ENCODE data around the gene CFAP52.
"Not testable (repeated sequence)": the region's sequence is repeated elsewhere in the genome, so short reads cannot be mapped to it uniquely, and the experiment has no call there.

CFAP52 gene

DNA sequence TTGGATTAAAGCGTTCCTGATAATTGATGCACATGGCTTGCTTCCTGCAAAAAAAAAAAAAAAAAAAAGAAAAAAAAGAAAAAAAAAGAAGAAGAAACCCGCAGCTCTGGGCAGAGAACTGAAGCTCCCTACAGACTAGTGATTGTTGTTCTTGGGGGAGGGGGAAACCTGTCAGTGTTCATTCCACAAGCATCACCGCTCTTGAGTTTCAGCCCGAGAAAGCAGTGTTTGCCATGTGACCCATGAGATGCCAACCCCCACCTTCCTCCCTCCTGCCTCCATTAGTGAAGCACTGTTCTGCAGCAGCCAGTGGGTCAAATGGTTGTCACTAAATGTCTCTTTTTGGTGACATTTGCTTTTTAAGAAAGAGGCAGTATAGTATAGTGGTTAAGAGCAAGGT is 70.6 kb downstream of the CFAP52 start:
- no peak for DNase-seq

DNA sequence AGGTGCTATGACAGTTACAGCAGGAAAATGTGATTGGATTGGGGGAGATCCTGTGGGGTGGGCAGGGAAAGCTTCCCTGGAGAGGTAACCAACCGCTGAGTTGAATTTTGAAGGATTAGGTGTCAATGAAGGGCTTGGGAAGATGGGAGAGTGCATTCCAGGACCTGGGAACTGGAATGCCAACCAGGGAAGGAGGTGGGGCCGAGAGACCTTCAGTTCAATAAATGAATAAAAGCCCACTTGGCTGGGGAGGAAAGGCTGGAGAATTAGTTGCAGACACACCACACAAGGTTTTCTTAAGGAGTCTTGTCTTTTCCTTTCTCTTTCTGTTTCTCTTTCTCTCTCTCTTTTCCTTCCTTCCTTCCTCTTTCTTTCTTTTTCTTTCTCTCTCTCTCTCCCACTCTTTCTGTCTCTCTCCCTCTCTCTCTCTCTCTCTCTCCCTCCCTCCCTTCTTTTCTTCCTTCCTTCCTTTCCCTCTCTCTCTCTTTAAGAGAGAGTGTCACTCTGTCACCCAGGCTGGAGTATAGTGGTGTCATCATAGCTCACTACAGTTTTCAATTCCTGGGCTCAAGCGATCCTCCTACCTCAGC is 72.2 kb downstream of the CFAP52 start:
- DNase-seq: no peak

- DNase-seq: no peak
These were observed 82.3 kb downstream of the CFAP52 start for GRCh38 chr17:9658593-9659211.

DNA sequence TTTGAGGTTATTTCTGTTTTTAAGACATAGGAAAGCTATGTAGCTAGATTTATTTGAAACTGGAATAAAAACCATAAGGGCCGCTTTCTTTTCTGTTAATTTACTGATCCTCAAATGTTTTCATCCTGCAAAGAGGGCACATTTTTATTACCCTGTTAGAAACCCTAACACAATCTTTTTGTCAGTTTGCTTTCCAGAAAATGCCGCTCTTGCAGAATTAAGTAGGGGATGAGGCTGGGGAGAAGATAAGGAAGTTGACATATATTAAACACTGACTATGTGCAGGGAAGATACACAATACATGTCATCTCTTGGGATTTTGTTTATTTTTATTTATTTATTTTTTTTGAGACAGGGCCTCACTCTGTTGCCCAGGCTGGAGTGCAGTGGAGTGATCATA is 84.6 kb downstream of the CFAP52 start:
- no peak for DNase-seq

- DNase-seq: not testable (repeated sequence)
These were observed 87.1 kb downstream of the CFAP52 start for GRCh38 chr17:9663511-9663910.

DNA sequence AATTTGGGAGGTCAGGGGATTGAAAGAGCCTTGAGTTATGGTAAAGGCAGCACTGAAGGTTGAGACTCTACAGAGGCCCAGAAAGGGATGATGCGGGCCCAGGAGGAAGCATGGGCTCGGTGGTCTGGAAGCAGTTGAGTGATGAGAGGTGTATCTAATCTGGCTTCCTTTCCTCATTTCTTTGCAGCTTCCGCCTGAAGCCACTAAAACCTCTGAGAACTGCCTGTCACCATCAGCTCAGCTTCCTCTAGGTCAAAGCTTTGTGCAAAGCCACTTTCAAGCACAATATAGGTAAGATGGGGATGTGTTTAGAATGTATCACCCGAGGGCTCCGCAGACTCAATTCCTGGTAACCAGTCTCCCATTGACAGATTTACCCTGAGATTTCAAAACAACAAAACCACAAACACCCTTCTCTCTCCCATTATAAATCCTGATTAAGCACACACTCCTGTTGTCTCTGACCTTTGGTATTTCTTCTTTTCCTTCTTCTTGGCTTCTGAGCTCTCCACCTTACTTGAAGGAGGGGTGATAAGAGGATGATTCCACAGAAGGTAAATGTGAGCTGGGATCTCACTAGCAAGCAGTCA is 90.1 kb downstream of the CFAP52 start:
- no peak for DNase-seq

- no peak for DNase-seq
These were observed 92.1 kb downstream of the CFAP52 start for GRCh38 chr17:9668517-9668916.

DNA sequence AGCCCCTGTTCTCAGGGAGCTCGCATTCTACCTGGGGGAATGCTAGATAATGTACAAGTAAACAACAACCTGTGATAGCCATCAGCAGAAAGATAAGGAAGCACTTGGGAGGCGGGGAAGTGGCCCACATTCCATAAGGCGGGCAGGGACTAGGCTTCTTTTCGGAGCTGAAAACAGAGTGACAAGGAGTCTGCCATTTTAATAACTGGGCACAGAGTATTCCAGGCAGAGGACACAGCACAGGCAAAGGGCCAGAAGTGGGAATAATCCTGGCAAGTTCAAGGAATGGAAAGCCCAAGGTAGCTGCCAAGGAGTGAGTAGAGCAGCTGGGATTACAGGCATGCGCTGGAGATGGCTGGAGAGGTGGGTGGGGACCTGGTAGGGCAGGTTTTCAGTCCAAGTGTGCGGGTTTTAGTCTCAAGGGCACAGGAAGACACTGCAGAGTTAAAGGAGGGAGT is 93.1 kb downstream of the CFAP52 start:
- no peak for DNase-seq

DNA sequence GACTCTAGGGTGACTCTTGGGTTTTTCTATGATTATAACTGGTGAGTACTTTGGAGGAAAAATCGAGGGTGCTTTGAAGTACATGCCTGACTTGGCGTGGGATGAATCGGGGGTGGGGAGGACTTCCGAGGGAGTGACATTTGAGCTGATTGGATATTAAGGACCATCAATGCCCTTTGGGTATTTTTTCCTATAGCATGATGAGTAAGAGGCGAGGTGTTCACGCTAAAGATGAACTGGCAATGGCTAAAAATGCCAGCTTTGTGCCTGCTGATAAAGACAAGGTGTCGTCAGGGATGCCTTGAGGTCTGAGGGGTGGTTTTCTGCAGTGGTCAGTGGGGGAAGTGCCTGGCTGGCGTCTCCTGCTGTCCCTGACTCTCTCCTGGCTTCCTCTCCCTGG is 94.2 kb downstream of the CFAP52 start:
- DNase-seq: no peak

- no peak for DNase-seq
These were observed 95.1 kb downstream of the CFAP52 start for GRCh38 chr17:9671559-9671958.

- no peak for DNase-seq
These were observed 95.8 kb downstream of the CFAP52 start for GRCh38 chr17:9672266-9672665.

- no peak for DNase-seq
These were observed 96.2 kb downstream of the CFAP52 start for GRCh38 chr17:9672691-9673090.

DNA sequence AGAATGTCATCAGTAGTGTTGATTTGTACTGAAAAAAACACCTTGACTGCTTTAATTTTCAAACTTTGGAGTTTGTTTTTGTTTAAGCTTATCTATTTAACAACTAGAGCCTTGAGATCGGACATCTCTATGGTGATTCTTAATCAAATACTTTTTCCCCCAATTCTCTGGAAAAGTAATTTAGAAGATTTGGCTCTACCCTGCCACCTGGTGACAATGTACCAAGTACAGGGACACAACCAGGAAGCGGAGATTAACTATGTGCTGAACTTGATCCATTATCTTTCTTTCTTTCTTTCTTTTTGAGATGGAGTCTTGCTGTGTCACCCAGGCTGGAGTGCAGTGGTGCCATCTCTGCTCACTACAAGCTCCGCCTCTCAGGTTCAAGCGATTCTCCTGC is 99.6 kb downstream of the CFAP52 start:
- peak; percentile 3 for DNase-seq

- DNase-seq: no peak
These were observed 100.4 kb downstream of the CFAP52 start for GRCh38 chr17:9676820-9677310.

- DNase-seq: no peak
These were observed 101.0 kb downstream of the CFAP52 start for GRCh38 chr17:9677411-9677810.

- no peak for DNase-seq
These were observed 101.5 kb downstream of the CFAP52 start for GRCh38 chr17:9677896-9678295.

- DNase-seq: no peak
These were observed 108.6 kb downstream of the CFAP52 start for GRCh38 chr17:9684955-9685621.
